OCI-LY7 (cell line): Measurements from ENCODE around the gene PARD3. TPM values are rescaled to one million over a fixed set of nuclear protein-coding genes. Genes with fewer than 3 reads are reported as not detected.

Source experiments
- BruUV-seq: library from RNA; stranded (reverse); fragments of 400-500 nt; replicated peaks from 2 replicates; lab custom pipeline; 2021; lab: Mats Ljungman, UMichigan
- CTCF ChIA-PET: fragments of 300-600 bp; sonication (Branson Sonifier 250); formaldehyde crosslinking; loops from one replicate; lab custom pipeline; 2022; ENCODE audit warnings: antibody characterized with exemption; ENCODE audit not compliant: unreplicated experiment; lab: Charles Lee
- POLR2A ChIA-PET: fragments of 300-600 bp; sonication (Branson Sonifier 250); formaldehyde crosslinking; loops from one replicate; lab custom pipeline; 2022; ENCODE audit warnings: antibody characterized with exemption; lab: Charles Lee
- DNase-seq: peaks from one replicate; pipeline ENCODE4 v3.0.0-alpha.2; 2015; ENCODE audit warnings: low spot score
- H2AFZ ChIP-seq: fragments of 200-600 bp; sonication (generic), shearing (Covaris generic); 2 replicates; pipeline ENCODE4 v1.6.1; 2014; ENCODE audit warnings: mild to moderate bottlenecking, antibody characterized with exemption, low read length, moderate library complexity
- H3K27ac ChIP-seq: fragments of 200-600 bp; sonication (generic); 2 replicates; pipeline ENCODE4 v1.5.1; 2014; ENCODE audit warnings: mixed run types, low read depth, mild to moderate bottlenecking, moderate library complexity, low read length, inconsistent platforms; ENCODE audit not compliant: poor library complexity, severe bottlenecking
- H3K36me3 ChIP-seq: fragments of 200-600 bp; sonication (generic); 2 replicates; pipeline ENCODE4 v1.6.1; 2014; ENCODE audit warnings: mild to moderate bottlenecking, antibody characterized with exemption, low read length, moderate library complexity, mixed read lengths; ENCODE audit not compliant: insufficient read depth
- H3K4me1 ChIP-seq: fragments of 200-600 bp; sonication (generic); 2 replicates; pipeline ENCODE4 v1.5.1; 2014; ENCODE audit warnings: mild to moderate bottlenecking, low read length; ENCODE audit not compliant: insufficient read depth, poor library complexity, severe bottlenecking
- H3K4me2 ChIP-seq: fragments of 200-600 bp; sonication (generic); 2 replicates; pipeline ENCODE4 v1.6.1; 2014; ENCODE audit warnings: mild to moderate bottlenecking, low read length
- H3K4me3 ChIP-seq: fragments of 200-600 bp; sonication (generic); 2 replicates; pipeline ENCODE4 v1.5.1; 2014; ENCODE audit warnings: mild to moderate bottlenecking, low read depth, low read length; ENCODE audit not compliant: poor library complexity, severe bottlenecking
- H3K79me2 ChIP-seq: fragments of 200-600 bp; sonication (generic); 2 replicates; pipeline ENCODE4 v1.6.1; 2016; ENCODE audit warnings: low read depth, mild to moderate bottlenecking, low read length, moderate library complexity, mixed read lengths; ENCODE audit not compliant: insufficient read depth
- H3K9me2 ChIP-seq: fragments of 200-600 bp; sonication (generic); 2 replicates; pipeline ENCODE4 v1.6.1; 2016; ENCODE audit warnings: mild to moderate bottlenecking, low read length, mixed read lengths; ENCODE audit not compliant: insufficient read depth
- H3K9me3 ChIP-seq: fragments of 200-600 bp; sonication (generic); 2 replicates; pipeline ENCODE4 v1.6.1; 2014; ENCODE audit warnings: mild to moderate bottlenecking, mixed run types, low read length, mixed read lengths
- H4K20me1 ChIP-seq: fragments of 200-600 bp; sonication (generic); 2 replicates; pipeline ENCODE4 v1.6.1; 2014; ENCODE audit warnings: mild to moderate bottlenecking, antibody characterized with exemption, low read length, moderate library complexity, mixed read lengths; ENCODE audit not compliant: insufficient read depth
- EZH2phosphoT487 ChIP-seq: fragments of 200-600 bp; sonication (generic); IDR thresholded peaks from 2 replicates; pipeline ENCODE4 v1.6.1; 2018; ENCODE audit warnings: low read depth, borderline replicate concordance, mild to moderate bottlenecking, mixed run types, antibody characterized with exemption, low read length, moderate library complexity, mixed read lengths
- intact Hi-C: fragments of 100-400 bp; cut with micrococcal nuclease; formaldehyde crosslinking; loops from one replicate; pipeline ENCODE4 v1.10.0; 2022; ENCODE audit not compliant: unreplicated experiment
- total RNA-seq, 2 experiments: library from RNA; depleted of rRNA in 1 of 2; stranded (reverse); fragments of >200 nt in 1 of 2; shearing (Covaris generic) in 1 of 2; gene quantifications; 2 replicates each; pipeline ENCODE4 v1.2.3, GENCODE V29; 2014 to 2022
- TF ChIP-seq, protein P1 (sequence below): fragments of 200-600 bp; sonication (generic); conservative IDR thresholded peaks from 2 replicates; pipeline ENCODE4 v1.5.1; 2014; ENCODE audit warnings: mild to moderate bottlenecking, antibody characterized with exemption, low read length, moderate library complexity, mixed read lengths

The PARD3 gene
- total RNA-seq, 2 experiments from 2014 or later = not detected

DNA sequence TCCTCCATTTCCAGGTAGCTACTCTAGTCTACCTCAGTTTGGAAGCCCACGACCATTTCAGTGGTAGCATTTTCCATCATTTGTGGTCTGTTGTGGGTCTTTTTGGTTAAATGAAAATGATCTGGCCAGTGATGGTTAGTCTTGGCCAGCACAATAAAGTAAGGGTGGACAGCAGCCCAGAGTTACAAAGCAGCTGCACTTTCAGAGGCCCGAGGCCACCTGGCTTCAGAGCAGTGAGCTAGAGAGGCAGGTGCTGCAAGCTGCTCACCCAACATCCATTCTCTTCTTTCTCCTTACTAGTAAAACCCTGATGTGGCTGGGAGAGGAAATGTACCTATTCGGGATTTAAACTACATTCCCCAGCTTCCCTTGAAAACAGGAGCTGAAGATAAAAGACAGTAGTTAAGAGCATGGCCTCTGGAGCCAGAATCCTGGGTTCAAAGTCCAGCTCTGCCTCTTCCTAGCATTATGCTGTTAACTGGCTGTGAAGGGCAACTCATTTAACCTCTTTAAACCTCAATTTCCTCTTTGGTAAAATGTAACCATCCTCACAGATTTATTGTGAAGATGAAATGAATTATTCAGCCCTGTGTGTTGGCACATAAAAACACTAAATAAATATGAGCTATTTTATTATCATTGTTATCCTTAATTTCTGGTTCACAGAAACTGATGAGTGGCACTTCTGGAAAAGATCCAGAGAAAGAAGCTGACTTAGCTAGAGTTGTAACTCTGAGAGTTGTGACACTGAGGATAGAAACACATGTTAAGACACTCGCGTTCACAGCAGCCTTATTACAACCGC lies 517.4 kb downstream of the PARD3 start:
- ChIA-PET POLR2A (interaction anchor here (0.6 to 1.0 kb wide), 3 partner anchors 19 to 505 kb away, joined by 3 read pairs; no protein-coding TSS in a partner anchor), CTCF (no interaction called here)
- H3K4me1 ChIP-seq = no peaks in the 10 kb centered on the region
- no peak overlapping the region for H2AFZ ChIP-seq
- H3K4me3 ChIP-seq = no peak overlapping the region
- H3K27ac ChIP-seq = no peak overlapping the region
- no peaks in the 10 kb centered on the region for H3K36me3 ChIP-seq
- H3K9me2 ChIP-seq = no peaks in the 10 kb centered on the region
- BruUV-seq = no TSS peak
- intact Hi-C loops = no loop called here
- H3K79me2 ChIP-seq = no peaks in the 10 kb centered on the region
- TF ChIP-seq EZH2phosphoT487 = no peak
- TF ChIP-seq, protein P1, sequence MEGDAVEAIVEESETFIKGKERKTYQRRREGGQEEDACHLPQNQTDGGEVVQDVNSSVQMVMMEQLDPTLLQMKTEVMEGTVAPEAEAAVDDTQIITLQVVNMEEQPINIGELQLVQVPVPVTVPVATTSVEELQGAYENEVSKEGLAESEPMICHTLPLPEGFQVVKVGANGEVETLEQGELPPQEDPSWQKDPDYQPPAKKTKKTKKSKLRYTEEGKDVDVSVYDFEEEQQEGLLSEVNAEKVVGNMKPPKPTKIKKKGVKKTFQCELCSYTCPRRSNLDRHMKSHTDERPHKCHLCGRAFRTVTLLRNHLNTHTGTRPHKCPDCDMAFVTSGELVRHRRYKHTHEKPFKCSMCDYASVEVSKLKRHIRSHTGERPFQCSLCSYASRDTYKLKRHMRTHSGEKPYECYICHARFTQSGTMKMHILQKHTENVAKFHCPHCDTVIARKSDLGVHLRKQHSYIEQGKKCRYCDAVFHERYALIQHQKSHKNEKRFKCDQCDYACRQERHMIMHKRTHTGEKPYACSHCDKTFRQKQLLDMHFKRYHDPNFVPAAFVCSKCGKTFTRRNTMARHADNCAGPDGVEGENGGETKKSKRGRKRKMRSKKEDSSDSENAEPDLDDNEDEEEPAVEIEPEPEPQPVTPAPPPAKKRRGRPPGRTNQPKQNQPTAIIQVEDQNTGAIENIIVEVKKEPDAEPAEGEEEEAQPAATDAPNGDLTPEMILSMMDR = no peak
- no peak overlapping the region for H3K4me2 ChIP-seq
- H3K9me3 ChIP-seq = no peaks in the 10 kb centered on the region
- no peaks in the 10 kb centered on the region for H4K20me1 ChIP-seq
- DNase-seq = no peak

DNA sequence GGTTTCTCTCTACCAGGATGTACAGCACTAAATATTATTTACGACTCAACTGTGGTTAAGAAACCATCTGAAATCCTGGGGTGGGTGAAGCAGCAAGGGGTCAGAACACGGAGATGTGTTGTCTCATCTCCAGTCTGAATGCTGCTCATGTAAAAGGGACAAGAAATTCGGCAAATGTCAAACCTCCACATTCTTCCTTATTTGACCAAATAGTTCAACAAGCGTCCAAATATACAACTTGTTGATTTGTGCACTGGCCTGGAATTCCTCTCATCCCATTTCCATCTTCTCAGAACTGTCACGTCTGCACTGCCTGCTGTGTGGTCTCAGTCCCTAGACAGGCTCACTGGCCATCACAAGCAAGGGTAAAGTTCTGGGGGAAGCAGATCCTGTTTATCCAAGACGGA lies 520.0 kb downstream of the PARD3 start:
- H3K4me3 ChIP-seq = no peak overlapping the region

More for the DNA sequence above, 520.0 kb downstream of the PARD3 start:
- intact Hi-C loops = no loop called here
- no peaks in the 10 kb centered on the region for H4K20me1 ChIP-seq
- no peaks in the 10 kb centered on the region for H3K9me3 ChIP-seq
- H3K36me3 ChIP-seq = no peaks in the 10 kb centered on the region
- no peak for DNase-seq
- CTCF ChIA-PET = no interaction called here
- H3K4me1 ChIP-seq = no peaks in the 10 kb centered on the region
- H3K27ac ChIP-seq = no peak overlapping the region
- TF ChIP-seq, protein P1 = no peak
- TF ChIP-seq EZH2phosphoT487 = no peak
- H2AFZ ChIP-seq = no peak overlapping the region
- no peak overlapping the region for H3K4me2 ChIP-seq
- H3K79me2 ChIP-seq = no peaks in the 10 kb centered on the region
- POLR2A ChIA-PET = no interaction called here
- H3K9me2 ChIP-seq = no peaks in the 10 kb centered on the region
- BruUV-seq = no TSS peak
